LNCaP clone FGC (cell line): ENCODE data around the gene SLC34A1.

ENCODE experiments used
- DNase-seq: peaks from one replicate; pipeline ENCODE4 v3.0.0-alpha.2; 2011; ENCODE audit warnings: low read depth
- H3K4me3 ChIP-seq: 2 replicates; pipeline ENCODE4 v1.5.1; 2011; ENCODE audit warnings: mild to moderate bottlenecking, low read depth, low read length, control low read depth
- TF ChIP-seq, protein P1 (sequence below): IDR thresholded peaks from 2 replicates; pipeline ENCODE4 v1.5.1; 2012; ENCODE audit warnings: mild to moderate bottlenecking; ENCODE audit not compliant: control insufficient read depth, insufficient read depth; ENCODE audit errors: extremely low read depth

The SLC34A1 gene

DNA sequence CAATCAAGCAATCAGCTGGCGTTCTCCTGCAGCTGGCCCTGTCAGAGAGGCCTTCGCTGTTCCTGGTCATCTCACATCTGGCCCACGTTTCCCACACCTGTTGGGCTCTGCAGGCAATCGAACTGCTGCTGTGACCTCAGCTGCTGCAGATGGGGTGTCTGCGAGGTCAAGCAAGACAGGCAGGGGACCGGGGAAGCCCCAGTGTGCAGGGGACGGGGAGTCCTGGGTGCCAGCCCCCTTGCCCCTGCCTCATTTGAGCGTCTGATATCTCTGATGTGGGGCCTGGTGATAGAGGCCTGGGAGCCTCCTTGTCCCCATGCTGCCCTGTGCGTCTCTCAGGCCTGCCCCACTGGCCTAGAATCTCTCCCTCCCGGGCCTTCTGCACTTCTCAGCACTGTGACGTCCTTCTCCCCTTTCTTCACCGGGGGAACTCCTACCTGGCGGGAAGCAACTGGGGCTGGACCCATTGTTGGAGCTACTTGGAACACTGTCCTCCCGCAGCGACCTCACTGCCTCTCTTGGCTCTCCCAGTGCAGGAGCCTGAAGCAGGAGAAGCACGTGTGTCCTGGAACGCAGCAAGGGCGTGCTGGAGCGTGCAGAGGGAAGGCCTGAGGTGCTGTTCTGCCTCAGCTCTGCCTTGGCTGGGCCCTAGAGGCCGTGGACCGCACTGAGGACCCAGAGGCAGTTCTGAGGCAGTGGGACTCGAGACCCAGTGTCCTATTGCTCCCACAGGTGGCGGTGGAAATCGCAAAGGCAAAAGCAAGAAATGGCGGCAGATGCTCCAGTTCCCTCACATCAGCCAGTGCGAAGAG lies 46.1 kb downstream of the SLC34A1 start:
- TF ChIP-seq, protein P1, sequence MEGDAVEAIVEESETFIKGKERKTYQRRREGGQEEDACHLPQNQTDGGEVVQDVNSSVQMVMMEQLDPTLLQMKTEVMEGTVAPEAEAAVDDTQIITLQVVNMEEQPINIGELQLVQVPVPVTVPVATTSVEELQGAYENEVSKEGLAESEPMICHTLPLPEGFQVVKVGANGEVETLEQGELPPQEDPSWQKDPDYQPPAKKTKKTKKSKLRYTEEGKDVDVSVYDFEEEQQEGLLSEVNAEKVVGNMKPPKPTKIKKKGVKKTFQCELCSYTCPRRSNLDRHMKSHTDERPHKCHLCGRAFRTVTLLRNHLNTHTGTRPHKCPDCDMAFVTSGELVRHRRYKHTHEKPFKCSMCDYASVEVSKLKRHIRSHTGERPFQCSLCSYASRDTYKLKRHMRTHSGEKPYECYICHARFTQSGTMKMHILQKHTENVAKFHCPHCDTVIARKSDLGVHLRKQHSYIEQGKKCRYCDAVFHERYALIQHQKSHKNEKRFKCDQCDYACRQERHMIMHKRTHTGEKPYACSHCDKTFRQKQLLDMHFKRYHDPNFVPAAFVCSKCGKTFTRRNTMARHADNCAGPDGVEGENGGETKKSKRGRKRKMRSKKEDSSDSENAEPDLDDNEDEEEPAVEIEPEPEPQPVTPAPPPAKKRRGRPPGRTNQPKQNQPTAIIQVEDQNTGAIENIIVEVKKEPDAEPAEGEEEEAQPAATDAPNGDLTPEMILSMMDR = no peak
- DNase-seq = no peak
- H3K4me3 ChIP-seq = no peak overlapping the region

DNA sequence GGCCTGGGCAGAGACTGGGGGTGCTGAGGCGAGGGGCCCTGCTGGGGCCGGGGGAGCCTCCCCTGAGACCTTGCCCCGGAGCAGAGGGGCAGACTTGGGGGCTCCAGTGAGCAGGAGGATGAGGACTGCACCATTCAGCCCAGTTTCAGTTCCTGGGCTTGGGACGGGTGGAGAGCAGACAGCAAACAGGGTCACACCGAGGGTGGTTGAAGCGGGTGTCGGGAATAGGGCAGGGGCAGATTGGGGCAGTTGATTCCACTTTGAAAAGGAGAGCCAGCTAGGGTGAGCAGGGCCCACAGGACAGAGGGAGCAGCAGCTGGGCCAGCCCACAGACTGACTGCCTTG lies 46.7 kb downstream of the SLC34A1 start:
- no peak for DNase-seq
- TF ChIP-seq, protein P1 = no peak
- no peak overlapping the region for H3K4me3 ChIP-seq

DNA sequence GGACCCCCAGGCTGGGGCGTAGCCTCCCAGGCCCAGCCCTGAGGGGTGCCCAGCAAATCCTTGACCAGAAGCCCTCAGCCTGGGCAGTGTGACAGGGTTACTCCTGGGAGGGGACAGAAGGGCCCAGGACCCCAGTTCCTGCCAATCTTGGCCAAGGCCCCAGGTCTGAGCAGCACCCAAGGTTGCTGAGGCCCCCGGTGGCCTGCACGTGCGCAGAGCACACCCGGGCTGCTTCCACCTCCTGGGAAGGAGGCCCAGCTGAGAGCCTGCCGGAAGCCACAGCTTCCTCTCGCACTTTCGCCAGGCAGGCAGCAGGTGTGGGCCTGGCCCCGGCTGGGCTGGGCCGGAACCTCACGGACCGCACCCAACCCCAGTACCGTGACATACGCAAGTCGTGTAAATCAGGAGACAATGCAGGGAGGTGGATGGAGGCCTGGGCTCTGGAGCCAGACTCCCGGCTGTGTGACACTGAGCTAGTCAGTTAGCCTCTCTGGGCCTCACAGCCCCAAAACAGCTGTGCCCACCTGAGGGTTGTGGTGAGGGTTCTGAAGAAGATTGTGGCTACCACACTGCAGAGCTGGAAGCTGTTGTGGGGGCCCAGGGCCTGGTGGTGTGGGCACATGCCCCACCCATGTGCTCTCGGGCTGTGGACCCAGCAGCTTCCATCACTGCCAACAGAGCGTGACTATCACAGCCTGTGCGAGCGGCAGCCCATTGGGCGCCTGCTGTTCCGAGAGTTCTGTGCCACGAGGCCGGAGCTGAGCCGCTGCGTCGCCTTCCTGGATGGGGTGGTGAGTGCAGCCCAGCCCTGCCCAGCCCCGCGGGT lies 47.3 kb downstream of the SLC34A1 start:
- TF ChIP-seq, protein P1 = no peak
- DNase-seq = no peak
- H3K4me3 ChIP-seq = no peak overlapping the region

DNA sequence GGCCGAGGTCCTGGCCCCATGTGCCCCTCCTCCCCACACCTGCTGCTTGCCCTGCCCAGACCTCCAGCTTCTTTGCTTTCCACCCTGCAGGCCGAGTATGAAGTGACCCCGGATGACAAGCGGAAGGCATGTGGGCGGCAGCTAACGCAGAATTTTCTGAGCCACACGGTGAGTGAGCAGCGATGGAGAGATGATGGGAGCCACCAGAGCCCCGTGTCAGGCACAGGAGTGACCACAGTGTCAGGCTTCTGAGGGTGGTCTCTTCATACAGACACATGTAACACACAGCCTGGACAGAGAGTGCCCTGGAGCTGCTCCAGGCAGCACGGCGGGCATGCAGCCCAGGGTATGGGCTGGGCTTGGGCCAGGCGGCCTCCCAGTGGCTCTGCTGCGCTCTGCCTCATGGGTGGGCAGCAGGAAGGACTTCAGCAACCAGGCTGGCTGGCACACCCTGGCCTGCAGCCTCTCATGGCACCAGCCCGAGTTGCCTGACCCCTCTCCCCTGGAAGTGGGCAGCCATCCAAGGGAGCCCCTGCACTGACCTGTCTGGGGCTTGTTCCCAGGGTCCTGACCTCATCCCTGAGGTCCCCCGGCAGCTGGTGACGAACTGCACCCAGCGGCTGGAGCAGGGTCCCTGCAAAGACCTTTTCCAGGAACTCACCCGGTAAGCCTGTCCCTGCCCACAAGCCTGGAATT lies 48.1 kb downstream of the SLC34A1 start:
- no peak for DNase-seq
- TF ChIP-seq, protein P1 = no peak
- H3K4me3 ChIP-seq = no peak overlapping the region

DNA sequence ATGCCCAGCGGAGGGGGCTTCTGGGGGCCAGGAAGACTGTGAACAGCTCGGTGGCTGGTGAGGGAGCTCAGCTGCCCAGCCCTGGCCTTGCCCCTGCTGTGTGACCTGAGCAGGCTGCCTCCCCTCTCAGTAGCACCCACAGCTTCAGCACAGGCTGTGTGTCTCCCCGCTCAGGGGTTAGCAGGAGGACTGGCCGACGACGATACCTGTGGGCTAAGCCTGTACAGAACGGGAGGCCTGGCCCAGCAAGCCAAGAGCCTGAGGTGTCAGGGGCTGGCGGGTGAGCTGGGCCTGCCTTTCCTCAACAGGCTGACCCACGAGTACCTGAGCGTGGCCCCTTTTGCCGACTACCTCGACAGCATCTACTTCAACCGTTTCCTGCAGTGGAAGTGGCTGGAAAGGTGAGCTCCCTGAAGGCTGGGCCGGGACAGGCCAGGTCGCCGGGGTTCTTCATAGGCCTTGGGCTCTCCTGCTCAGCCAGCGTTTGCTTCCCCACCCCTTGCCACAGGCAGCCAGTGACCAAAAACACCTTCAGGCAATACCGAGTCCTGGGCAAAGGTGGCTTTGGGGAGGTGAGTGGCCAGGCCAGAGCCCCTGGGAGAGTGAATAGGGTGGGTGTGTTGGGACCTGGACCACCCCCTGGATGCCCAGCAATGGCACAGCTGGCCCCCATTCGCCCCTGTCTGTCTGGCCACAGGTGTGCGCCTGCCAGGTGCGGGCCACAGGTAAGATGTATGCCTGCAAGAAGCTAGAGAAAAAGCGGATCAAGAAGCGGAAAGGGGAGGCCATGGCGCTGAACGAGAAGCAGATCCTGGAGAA lies 48.8 kb downstream of the SLC34A1 start:
- TF ChIP-seq, protein P1 = no peak
- DNase-seq = no peak
- H3K4me3 ChIP-seq = no peak overlapping the region

DNA sequence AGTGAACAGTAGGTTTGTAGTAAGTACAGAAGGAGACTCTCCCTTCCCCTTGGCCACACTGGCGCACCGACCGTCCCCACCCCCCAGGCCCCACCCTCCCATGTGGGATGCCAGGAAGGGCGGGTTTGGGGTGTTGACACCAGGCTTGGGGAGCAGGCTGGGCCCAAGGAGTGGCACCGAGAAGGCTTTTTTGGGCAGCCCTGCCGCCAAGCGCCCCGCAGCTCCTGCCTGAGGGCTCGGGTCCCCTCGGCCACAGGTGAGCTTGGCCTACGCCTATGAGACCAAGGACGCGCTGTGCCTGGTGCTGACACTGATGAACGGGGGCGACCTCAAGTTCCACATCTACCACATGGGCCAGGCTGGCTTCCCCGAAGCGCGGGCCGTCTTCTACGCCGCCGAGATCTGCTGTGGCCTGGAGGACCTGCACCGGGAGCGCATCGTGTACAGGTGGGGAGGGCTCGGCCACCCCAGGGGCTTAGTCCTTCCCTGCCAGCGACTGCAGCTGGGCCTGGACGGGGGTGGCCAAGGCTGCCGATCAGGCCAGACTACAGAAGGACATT lies 49.5 kb downstream of the SLC34A1 start:
- DNase-seq = no peak
- TF ChIP-seq, protein P1 = no peak
- no peak overlapping the region for H3K4me3 ChIP-seq
